ENCODE measurements around the gene SLC43A1.
"Not testable (repeated sequence)": the region's sequence is repeated elsewhere in the genome, so short reads cannot be mapped to it uniquely, and the experiment has no call there.

The SLC43A1 gene

GRCh38 chr11:57457643-57458023, 57.9 kb downstream of the SLC43A1 start:
- peak overlapping the region in 1 of 2 donors; percentile 30 for H3K4me3 ChIP-seq (ENCODE audit: low read depth in 1 of 2, low read length in 2 of 2)
- H3K27me3 ChIP-seq (ENCODE audit: control insufficient read depth in 1 of 2, insufficient read depth in 2 of 2, low read length in 2 of 2), result peaks cover 22 to 34% of the 10 kb centered on the region in 2 donors
- no peak overlapping the region for H3K9ac ChIP-seq (ENCODE audit: low read depth in 1 of 2, low read length in 2 of 2)
- H3K36me3 ChIP-seq (ENCODE audit: control insufficient read depth in 1 of 2, insufficient read depth in 2 of 2, low read length in 2 of 2), result no peaks in the 10 kb centered on the region
- H3K9me3 ChIP-seq (ENCODE audit: control insufficient read depth in 1 of 2, low read length in 2 of 2), result no peaks in the 10 kb centered on the region
- peaks cover 27 to 38% of the 10 kb centered on the region in 2 donors for H3K4me1 ChIP-seq (ENCODE audit: control insufficient read depth in 1 of 2, insufficient read depth in 2 of 2, low read length in 2 of 2)
- H3K27ac ChIP-seq (ENCODE audit: low read depth, low read length), result no peak overlapping the region

- Histone ChIP-seq H3K36me3 (ENCODE audit: control insufficient read depth in 1 of 2, insufficient read depth in 2 of 2, low read length in 2 of 2) (no peaks in the 10 kb centered on the region), H3K27me3 (ENCODE audit: control insufficient read depth in 1 of 2, insufficient read depth in 2 of 2, low read length in 2 of 2) (peaks cover 22 to 34% of the 10 kb centered on the region in 2 donors), H3K4me3 (ENCODE audit: low read depth in 1 of 2, low read length in 2 of 2) (peak overlapping the region in 1 of 2 donors; percentile 30), H3K9ac (ENCODE audit: low read depth in 1 of 2, low read length in 2 of 2) (no peak overlapping the region), H3K9me3 (ENCODE audit: control insufficient read depth in 1 of 2, low read length in 2 of 2) (no peaks in the 10 kb centered on the region), H3K27ac (ENCODE audit: low read depth, low read length) (no peak overlapping the region), H3K4me1 (ENCODE audit: control insufficient read depth in 1 of 2, insufficient read depth in 2 of 2, low read length in 2 of 2) (peaks cover 27 to 38% of the 10 kb centered on the region in 2 donors)
These were observed 58.4 kb downstream of the SLC43A1 start for GRCh38 chr11:57456960-57457642.

GRCh38 chr11:57453543-57454177, 61.8 kb downstream of the SLC43A1 start:
- H3K27ac ChIP-seq (ENCODE audit: low read depth, low read length), result no peak overlapping the region
- no peak overlapping the region for H3K9ac ChIP-seq (ENCODE audit: low read depth in 1 of 2, low read length in 2 of 2)
- peaks cover 5 to 8% of the 10 kb centered on the region in 2 donors for H3K27me3 ChIP-seq (ENCODE audit: control insufficient read depth in 1 of 2, insufficient read depth in 2 of 2, low read length in 2 of 2)
- H3K9me3 ChIP-seq (ENCODE audit: control insufficient read depth in 1 of 2, low read length in 2 of 2), result no peaks in the 10 kb centered on the region
- peaks cover 17 to 23% of the 10 kb centered on the region in 2 donors for H3K4me1 ChIP-seq (ENCODE audit: control insufficient read depth in 1 of 2, insufficient read depth in 2 of 2, low read length in 2 of 2)
- H3K36me3 ChIP-seq (ENCODE audit: control insufficient read depth in 1 of 2, insufficient read depth in 2 of 2, low read length in 2 of 2), result no peaks in the 10 kb centered on the region
- H3K4me3 ChIP-seq (ENCODE audit: low read depth in 1 of 2, low read length in 2 of 2), result peak overlapping the region in 1 of 2 donors; percentile 28

DNA sequence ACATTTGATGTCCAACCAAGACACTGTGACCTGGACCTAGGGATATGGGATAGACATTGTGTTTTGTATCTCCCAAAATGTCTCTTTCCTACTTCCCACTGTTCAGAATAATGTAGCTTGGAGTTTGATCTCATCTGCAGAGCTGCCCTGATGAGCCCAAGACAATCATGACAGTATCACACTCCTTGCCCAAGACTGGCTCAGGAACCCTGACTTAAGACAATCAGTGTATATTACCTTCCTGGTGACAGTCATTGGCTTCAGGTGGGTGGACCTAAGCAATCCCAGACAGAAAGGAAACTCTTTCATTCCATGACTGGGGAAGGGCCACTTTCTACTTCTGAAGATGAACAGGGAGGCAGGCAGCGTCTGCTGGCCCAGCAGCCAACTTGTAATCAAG, 69.4 kb downstream of the SLC43A1 start:
- Histone ChIP-seq H3K4me1 (ENCODE audit: control insufficient read depth in 1 of 2, insufficient read depth in 2 of 2, low read length in 2 of 2) (no peaks in the 10 kb centered on the region), H3K4me3 (ENCODE audit: low read depth in 1 of 2, low read length in 2 of 2) (no peak overlapping the region), H3K36me3 (ENCODE audit: control insufficient read depth in 1 of 2, insufficient read depth in 2 of 2, low read length in 2 of 2) (no peaks in the 10 kb centered on the region), H3K27ac (ENCODE audit: low read depth, low read length) (no peak overlapping the region), H3K9ac (ENCODE audit: low read depth in 1 of 2, low read length in 2 of 2) (no peak overlapping the region), H3K9me3 (ENCODE audit: control insufficient read depth in 1 of 2, low read length in 2 of 2) (no peaks in the 10 kb centered on the region), H3K27me3 (ENCODE audit: control insufficient read depth in 1 of 2, insufficient read depth in 2 of 2, low read length in 2 of 2) (peaks cover 0 to 5% of the 10 kb centered on the region in 2 donors)

DNA sequence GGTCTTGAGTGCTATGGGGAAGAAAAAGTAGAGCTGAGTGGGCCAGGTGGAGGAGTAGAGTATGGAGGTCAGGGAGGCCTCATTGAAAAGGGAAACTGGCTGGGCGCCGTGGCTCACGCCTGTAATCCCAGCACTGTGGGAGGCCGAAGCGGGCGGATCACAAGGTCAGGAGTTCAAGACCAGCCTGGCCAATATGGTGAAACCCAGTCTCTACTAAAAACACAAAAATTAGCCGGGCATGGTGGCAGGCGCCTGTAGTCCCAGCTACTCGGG, 70.4 kb downstream of the SLC43A1 start:
- not testable (repeated sequence) for H3K36me3 ChIP-seq (ENCODE audit: control insufficient read depth in 1 of 2, insufficient read depth in 2 of 2, low read length in 2 of 2); H3K9me3 ChIP-seq (ENCODE audit: control insufficient read depth in 1 of 2, low read length in 2 of 2); H3K4me1 ChIP-seq (ENCODE audit: control insufficient read depth in 1 of 2, insufficient read depth in 2 of 2, low read length in 2 of 2); H3K4me3 ChIP-seq (ENCODE audit: low read depth in 1 of 2, low read length in 2 of 2); H3K27ac ChIP-seq (ENCODE audit: low read depth, low read length); H3K27me3 ChIP-seq (ENCODE audit: control insufficient read depth in 1 of 2, insufficient read depth in 2 of 2, low read length in 2 of 2); H3K9ac ChIP-seq (ENCODE audit: low read depth in 1 of 2, low read length in 2 of 2)

DNA sequence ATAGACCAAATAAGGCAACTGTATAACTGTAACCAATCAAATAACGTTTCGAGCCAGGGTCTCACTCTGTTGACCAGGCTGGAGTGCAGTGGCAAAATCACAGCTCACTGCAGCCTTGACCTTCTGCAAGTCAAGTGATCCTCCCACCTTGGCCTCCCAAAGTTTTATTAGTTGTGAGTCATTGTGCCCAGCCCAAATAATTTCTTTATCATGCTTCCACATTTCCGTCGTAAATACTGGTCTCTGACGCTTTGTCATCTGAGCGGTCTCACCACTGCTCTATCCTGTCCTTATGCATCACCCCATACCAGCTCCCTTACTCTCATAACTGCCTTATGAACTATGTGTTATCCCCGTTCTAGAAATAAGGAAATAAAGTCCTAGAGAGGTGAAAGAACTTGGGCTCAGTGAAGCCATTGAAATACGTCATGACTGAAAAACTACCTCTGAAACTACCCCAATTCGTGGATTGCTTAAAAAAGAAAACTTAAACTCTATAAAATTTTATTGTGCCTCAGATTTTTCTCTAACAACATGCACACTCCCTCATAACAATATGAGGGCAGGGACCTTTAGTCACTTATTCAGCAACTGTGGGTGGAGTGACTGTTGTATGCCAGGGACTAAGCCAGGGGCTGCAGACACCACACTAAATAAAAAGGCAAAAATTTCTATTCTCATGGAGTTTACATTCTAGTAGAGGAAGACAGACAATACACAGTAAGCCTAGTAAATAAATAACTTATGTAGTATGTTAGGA, 71.0 kb downstream of the SLC43A1 start:
- Histone ChIP-seq H3K4me3 (ENCODE audit: low read depth in 1 of 2, low read length in 2 of 2) (no peak overlapping the region), H3K4me1 (ENCODE audit: control insufficient read depth in 1 of 2, insufficient read depth in 2 of 2, low read length in 2 of 2) (no peaks in the 10 kb centered on the region), H3K27ac (ENCODE audit: low read depth, low read length) (no peak overlapping the region), H3K9ac (ENCODE audit: low read depth in 1 of 2, low read length in 2 of 2) (no peak overlapping the region), H3K27me3 (ENCODE audit: control insufficient read depth in 1 of 2, insufficient read depth in 2 of 2, low read length in 2 of 2) (peaks cover 0 to 5% of the 10 kb centered on the region in 2 donors), H3K36me3 (ENCODE audit: control insufficient read depth in 1 of 2, insufficient read depth in 2 of 2, low read length in 2 of 2) (no peaks in the 10 kb centered on the region), H3K9me3 (ENCODE audit: control insufficient read depth in 1 of 2, low read length in 2 of 2) (no peaks in the 10 kb centered on the region)

- Histone ChIP-seq H3K9ac (ENCODE audit: low read depth in 1 of 2, low read length in 2 of 2) (no peak overlapping the region), H3K4me3 (ENCODE audit: low read depth in 1 of 2, low read length in 2 of 2) (no peak overlapping the region), H3K4me1 (ENCODE audit: control insufficient read depth in 1 of 2, insufficient read depth in 2 of 2, low read length in 2 of 2) (peaks cover 0 to 8% of the 10 kb centered on the region in 2 donors), H3K9me3 (ENCODE audit: control insufficient read depth in 1 of 2, low read length in 2 of 2) (no peaks in the 10 kb centered on the region), H3K27ac (ENCODE audit: low read depth, low read length) (no peak overlapping the region), H3K27me3 (ENCODE audit: control insufficient read depth in 1 of 2, insufficient read depth in 2 of 2, low read length in 2 of 2) (no peaks in the 10 kb centered on the region), H3K36me3 (ENCODE audit: control insufficient read depth in 1 of 2, insufficient read depth in 2 of 2, low read length in 2 of 2) (no peaks in the 10 kb centered on the region)
These were observed 74.6 kb downstream of the SLC43A1 start for GRCh38 chr11:57440744-57441414.

DNA sequence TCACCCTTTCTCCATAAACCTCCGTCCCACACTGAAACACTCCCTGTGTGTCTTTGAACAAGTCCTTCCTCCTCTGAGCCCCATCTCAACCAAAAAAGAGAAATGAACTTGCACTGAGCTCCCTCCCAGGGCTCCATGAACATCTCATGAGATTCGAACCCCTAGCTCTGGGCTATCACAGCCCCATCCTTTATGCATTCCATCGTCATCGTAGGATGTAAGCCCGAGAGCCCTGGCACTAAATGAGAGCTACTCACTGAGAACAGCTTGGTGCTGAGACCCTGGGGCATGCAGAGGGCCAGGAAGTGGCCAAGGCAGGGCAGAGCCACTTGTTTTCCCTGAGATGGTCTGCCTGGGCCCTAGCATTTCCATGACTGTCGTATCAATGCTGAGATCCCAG, 75.7 kb downstream of the SLC43A1 start:
- Histone ChIP-seq H3K27ac (ENCODE audit: low read depth, low read length) (no peak overlapping the region), H3K36me3 (ENCODE audit: control insufficient read depth in 1 of 2, insufficient read depth in 2 of 2, low read length in 2 of 2) (no peaks in the 10 kb centered on the region), H3K27me3 (ENCODE audit: control insufficient read depth in 1 of 2, insufficient read depth in 2 of 2, low read length in 2 of 2) (no peaks in the 10 kb centered on the region), H3K9ac (ENCODE audit: low read depth in 1 of 2, low read length in 2 of 2) (no peak overlapping the region), H3K4me1 (ENCODE audit: control insufficient read depth in 1 of 2, insufficient read depth in 2 of 2, low read length in 2 of 2) (peaks cover 3 to 13% of the 10 kb centered on the region in 2 donors), H3K4me3 (ENCODE audit: low read depth in 1 of 2, low read length in 2 of 2) (no peak overlapping the region), H3K9me3 (ENCODE audit: control insufficient read depth in 1 of 2, low read length in 2 of 2) (no peaks in the 10 kb centered on the region)

DNA sequence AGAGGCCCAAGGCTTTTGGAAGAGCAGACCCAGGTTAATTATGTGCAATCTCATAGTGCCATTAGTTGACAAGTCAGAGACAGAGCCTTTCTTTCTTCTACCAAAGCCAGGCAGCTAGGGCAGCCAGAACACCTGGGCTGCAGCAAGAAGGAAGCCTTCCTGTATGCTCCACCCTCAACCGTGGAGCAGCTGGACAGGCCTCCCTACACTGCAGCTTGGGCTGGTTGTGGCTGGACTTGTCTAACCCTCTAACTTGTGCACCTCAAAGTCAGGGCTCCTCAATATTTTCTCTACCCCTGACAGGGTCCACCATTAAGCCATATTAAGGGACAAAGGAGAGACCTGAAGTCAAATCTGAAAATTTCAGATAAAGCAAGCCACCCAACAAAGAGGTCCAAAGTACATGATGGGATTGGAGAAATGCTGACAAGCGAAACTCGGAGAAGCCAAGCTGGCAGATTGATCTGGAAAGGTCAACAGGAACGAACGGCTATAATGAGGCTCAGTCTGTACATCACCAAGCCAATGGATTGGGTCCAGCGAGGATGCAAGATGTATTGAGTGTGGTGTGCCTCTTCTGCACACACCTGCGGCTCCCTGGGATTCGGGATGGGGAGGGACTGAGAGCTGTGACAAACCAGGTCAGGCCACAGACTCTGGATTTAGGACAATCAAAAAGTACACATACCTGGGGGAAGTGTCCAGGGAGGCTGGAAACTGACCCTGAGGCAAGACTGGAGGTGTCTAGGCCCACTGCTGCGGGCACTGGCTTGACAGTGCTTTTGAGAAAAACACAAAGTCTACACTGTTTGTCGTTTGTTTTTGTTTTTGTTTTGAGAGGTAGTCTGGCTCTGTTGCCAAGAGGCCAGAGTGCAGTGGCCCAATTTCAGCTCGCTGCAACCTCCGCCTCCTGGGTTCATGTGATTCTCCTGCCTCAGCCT, 76.9 kb downstream of the SLC43A1 start:
- no peak overlapping the region for H3K27ac ChIP-seq (ENCODE audit: low read depth, low read length)
- H3K27me3 ChIP-seq (ENCODE audit: control insufficient read depth in 1 of 2, insufficient read depth in 2 of 2, low read length in 2 of 2), result no peaks in the 10 kb centered on the region
- no peak overlapping the region for H3K4me3 ChIP-seq (ENCODE audit: low read depth in 1 of 2, low read length in 2 of 2)
- H3K4me1 ChIP-seq (ENCODE audit: control insufficient read depth in 1 of 2, insufficient read depth in 2 of 2, low read length in 2 of 2), result peaks cover 5 to 13% of the 10 kb centered on the region in 2 donors
- no peaks in the 10 kb centered on the region for H3K36me3 ChIP-seq (ENCODE audit: control insufficient read depth in 1 of 2, insufficient read depth in 2 of 2, low read length in 2 of 2)
- H3K9me3 ChIP-seq (ENCODE audit: control insufficient read depth in 1 of 2, low read length in 2 of 2), result no peaks in the 10 kb centered on the region
- H3K9ac ChIP-seq (ENCODE audit: low read depth in 1 of 2, low read length in 2 of 2), result no peak overlapping the region
